HK-2 (cell line): ENCODE measurements around the gene OCSTAMP.

Source experiments
- DNase-seq: peaks from one replicate; pipeline ENCODE4 v3.0.0-alpha.2; 2018; ENCODE audit not compliant: unreplicated experiment

The OCSTAMP gene

GRCh38 chr20:46553926-46554325, 3.5 kb upstream of the OCSTAMP start:
- no peak for DNase-seq

GRCh38 chr20:46552460-46553420, 2.3 kb upstream of the OCSTAMP start:
- no peak for DNase-seq

GRCh38 chr20:46551522-46552381, 1.3 kb upstream of the OCSTAMP start:
- no peak for DNase-seq

GRCh38 chr20:46549188-46549972, 1.1 kb downstream of the OCSTAMP start:
- DNase-seq, result no peak

- no peak for DNase-seq
Observed at GRCh38 chr20:46548688-46549087, 1.8 kb downstream of the OCSTAMP start.

GRCh38 chr20:46547995-46548394, 2.5 kb downstream of the OCSTAMP start:
- DNase-seq, result no peak

GRCh38 chr20:46546936-46547335, 3.5 kb downstream of the OCSTAMP start:
- no peak for DNase-seq

GRCh38 chr20:46546298-46546697, 4.2 kb downstream of the OCSTAMP start:
- no peak for DNase-seq

GRCh38 chr20:46545827-46546138, 4.7 kb downstream of the OCSTAMP start:
- DNase-seq, result no peak

GRCh38 chr20:46545077-46545826, 5.2 kb downstream of the OCSTAMP start:
- no peak for DNase-seq

GRCh38 chr20:46544576-46544975, 5.9 kb downstream of the OCSTAMP start:
- no peak for DNase-seq

GRCh38 chr20:46543959-46544358, 6.5 kb downstream of the OCSTAMP start:
- no peak for DNase-seq

- no peak for DNase-seq
Observed at GRCh38 chr20:46543033-46543432, 7.4 kb downstream of the OCSTAMP start.

GRCh38 chr20:46541229-46541935, 9.1 kb downstream of the OCSTAMP start:
- no peak for DNase-seq

GRCh38 chr20:46539113-46539512, 11.3 kb downstream of the OCSTAMP start:
- no peak for DNase-seq

- DNase-seq, result no peak
Observed at GRCh38 chr20:46530640-46531039, 19.8 kb downstream of the OCSTAMP start.

- DNase-seq, result no peak
Observed at GRCh38 chr20:46523696-46524328, 26.6 kb downstream of the OCSTAMP start.

GRCh38 chr20:46523108-46523507, 27.3 kb downstream of the OCSTAMP start:
- DNase-seq, result no peak

GRCh38 chr20:46520976-46521579, 29.4 kb downstream of the OCSTAMP start:
- peak; percentile 54 for DNase-seq

GRCh38 chr20:46520540-46520939, 29.9 kb downstream of the OCSTAMP start:
- no peak for DNase-seq
